NCI-H2196 (cell line): Measurements from ENCODE around the gene BAG1.
A peak's percentile ranks its signal among the peaks of the same experiment; 100 is the strongest.

ENCODE experiments used
- DNase-seq: peaks from one replicate; lab custom pipeline; 2025; ENCODE audit not compliant: unreplicated experiment; lab: John Stamatoyannopoulos, UW

The BAG1 gene

GRCh38 chr9:33220681-33221567, 43.6 kb downstream of the BAG1 start:
- no peak for DNase-seq

- DNase-seq = peak; percentile 42
Observed at GRCh38 chr9:33211695-33212393, 52.7 kb downstream of the BAG1 start.

DNA sequence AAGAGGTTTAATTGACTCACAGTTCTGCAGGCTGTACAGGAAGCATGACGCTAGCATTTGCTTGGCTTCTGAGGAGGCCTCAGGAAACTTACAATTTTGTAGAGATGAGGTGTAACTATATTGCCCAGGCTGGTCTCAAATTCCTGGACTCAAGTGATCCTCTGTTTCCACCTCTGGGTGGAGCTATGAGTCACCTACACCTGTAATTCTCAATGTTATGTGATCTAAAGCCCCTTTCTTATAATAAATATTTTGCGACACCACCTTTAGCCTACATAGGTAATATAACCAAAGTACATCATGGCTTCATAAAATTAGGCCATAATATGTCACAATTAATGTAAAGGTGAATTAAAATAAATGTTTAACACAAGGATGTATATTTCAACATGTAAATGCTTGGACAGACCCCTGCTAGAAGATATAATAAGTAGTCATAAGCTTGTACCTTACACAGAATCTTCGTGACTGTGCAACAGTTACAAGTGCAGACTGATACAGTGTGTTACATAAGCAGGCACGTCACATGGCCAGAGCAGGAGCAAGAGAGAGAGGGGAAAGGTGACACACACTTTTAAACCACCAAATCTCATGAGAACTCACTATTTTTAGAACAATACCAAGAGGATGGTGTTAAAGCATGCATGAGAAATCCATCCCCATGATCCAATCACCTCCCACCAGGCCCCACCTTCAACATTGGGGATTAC, 54.3 kb downstream of the BAG1 start:
- no peak for DNase-seq

GRCh38 chr9:33209394-33209793, 55.1 kb downstream of the BAG1 start:
- DNase-seq = no peak

DNA sequence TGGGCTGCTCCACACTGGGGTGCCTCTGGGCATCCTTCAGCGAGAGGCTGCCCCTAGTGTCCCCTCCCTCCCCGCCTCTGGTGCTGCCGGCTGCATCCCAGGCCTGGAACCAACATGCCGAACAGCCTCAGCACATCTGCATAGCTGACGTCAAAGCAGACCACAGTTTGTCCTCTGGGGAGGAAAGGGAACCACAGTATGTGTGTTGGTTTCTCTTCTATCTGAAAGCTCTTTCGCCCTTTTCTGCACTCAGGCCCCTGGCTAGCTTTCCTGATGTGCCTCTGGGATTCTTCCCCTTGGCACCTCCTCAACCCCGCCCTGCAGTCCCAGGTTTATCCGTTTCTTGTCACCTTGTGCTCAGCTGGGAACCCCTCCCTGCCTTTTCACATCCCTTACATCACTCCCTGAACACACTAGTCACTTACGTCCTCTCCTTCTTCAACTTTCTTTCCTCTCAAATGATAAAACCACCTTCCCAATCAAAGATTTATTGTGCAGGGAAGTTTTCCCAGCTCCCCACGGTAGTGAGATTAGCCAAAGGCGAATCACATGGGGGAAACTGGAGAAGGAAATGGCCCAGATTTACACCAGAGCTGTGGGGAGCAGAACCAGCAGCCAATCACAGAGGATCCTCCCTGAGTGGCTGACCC, 61.8 kb downstream of the BAG1 start:
- DNase-seq = no peak
